IPS-15b (cell line): Measurements from ENCODE around the gene MST1.
"Not testable (repeated sequence)": the region's sequence is repeated elsewhere in the genome, so short reads cannot be mapped to it uniquely, and the experiment has no call there.

Experiments used
- H3K27me3 ChIP-seq: one replicate; pipeline ENCODE4 v1.6.1; 2013; ENCODE audit warnings: low read length; ENCODE audit not compliant: control insufficient read depth, insufficient read depth
- H3K36me3 ChIP-seq: one replicate; pipeline ENCODE4 v1.6.1; 2013; ENCODE audit warnings: low read length; ENCODE audit not compliant: control insufficient read depth, insufficient read depth
- H3K4me1 ChIP-seq: one replicate; pipeline ENCODE4 v1.6.1; 2013; ENCODE audit warnings: mild to moderate bottlenecking, low read length; ENCODE audit not compliant: control insufficient read depth, insufficient read depth
- H3K4me3 ChIP-seq: one replicate; pipeline ENCODE4 v1.5.1; 2013; ENCODE audit warnings: low read depth, low read length
- H3K9ac ChIP-seq: one replicate; pipeline ENCODE4 v1.6.1; 2013; ENCODE audit warnings: low read depth, mild to moderate bottlenecking, low read length
- H3K9me3 ChIP-seq: one replicate; pipeline ENCODE4 v1.6.1; 2013; ENCODE audit warnings: mild to moderate bottlenecking, low read length; ENCODE audit not compliant: control insufficient read depth, insufficient read depth

MST1 gene

GRCh38 chr3:49691481-49691880, 2.2 kb upstream of the MST1 start:
- not testable (repeated sequence) for H3K4me3 ChIP-seq, H3K36me3 ChIP-seq, H3K9ac ChIP-seq, H3K9me3 ChIP-seq, H3K4me1 ChIP-seq, H3K27me3 ChIP-seq

DNA sequence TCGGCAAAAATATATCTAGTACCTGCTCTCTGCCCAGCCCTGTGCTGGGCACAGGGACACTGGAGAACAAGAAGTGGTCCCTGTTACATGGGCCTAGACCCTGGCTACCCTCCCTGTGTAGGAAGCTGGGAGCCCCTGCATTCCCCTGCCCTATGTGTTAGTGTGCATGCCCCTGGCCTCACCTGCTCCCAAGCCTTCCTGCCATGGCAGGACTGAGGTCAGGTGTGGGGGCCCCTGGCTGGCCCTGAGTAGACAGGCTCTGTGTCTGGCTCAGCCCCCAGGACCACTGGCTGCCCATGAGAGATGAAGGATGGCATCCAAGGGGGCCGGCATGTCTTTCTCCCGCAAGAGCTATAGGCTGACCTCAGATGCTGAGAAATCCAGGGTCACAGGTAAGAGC, 1.6 kb upstream of the MST1 start:
- H3K9ac ChIP-seq, H3K4me1 ChIP-seq, H3K27me3 ChIP-seq, H3K36me3 ChIP-seq, H3K9me3 ChIP-seq, H3K4me3 ChIP-seq: not testable (repeated sequence)

DNA sequence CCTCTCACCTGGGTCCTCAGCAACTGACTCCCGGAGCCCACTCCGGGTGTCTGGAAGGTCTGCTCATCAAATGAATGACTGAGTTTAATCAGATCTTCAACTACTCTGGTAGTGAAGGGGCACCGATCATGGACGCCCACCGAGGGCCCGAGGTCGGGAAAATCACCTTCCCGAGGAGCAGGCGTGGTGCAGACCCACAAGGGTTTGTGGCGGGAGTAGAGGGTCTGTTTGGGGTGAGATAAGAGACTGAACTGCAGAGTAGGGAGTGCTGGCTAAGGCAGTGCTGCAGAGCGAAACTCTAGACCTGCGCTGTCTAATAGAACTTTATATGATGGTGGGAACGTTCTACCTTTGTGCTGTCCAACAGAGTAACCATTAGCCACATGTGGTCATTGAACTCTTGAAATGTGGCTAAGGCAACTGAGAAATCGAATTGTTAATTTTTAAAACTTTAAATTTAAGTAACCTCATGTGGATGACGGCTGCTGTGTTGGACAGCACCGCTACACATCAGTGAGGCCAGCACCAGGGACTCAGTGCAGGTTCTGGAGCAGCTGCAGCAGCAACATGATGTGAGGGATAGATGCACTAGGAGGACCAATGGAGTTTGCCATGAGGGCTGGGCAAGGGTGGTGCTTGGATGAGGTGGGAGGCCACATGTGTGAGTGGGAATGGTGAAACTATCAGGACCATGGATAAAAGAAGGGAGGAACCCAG, 792 bp upstream of the MST1 start:
- Histone ChIP-seq H3K9ac (peak overlapping the region; percentile 60), H3K4me3 (peak overlapping the region; percentile 82)
- H3K36me3 ChIP-seq, H3K4me1 ChIP-seq, H3K9me3 ChIP-seq, H3K27me3 ChIP-seq: not testable (repeated sequence)

DNA sequence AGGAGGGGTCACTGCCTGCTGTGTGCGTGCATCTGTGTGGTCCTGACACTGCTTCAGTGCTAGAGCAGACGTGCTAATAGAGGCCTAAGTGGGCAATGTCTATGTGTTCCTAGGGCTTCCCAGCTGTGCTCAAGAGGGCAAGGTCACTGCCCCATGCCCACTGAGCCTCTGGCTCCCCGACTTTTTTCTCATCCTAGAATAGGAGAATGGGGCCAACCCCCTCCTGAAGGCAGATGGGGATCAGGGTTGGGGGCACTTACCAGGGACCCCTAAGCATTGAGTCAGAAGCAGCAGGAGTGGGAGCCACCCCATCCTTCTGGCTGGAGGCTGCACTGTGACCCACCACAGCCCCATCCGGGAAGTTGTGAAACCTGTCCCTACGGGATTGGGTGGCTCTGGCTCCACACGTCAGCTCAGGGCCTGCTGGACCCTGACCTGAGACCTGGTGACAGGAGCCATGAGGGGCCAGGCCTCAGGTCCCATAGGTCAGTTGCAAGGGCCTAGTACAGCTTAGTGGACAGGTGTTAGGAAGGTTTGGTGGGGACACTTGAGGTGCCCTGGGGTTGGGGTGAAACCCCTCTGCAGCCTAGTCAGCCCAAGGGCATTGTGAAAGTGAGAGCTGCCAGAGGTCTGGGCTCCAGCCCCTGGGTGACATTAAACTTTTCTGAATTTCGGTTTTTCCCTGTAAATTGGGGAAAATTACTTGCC, 782 bp downstream of the MST1 start:
- Histone ChIP-seq H3K36me3 (peaks cover 11% of the 10 kb centered on the region), H3K9ac (peak overlapping the region; percentile 60), H3K4me3 (peak overlapping the region; percentile 82)
- not testable (repeated sequence) for H3K27me3 ChIP-seq, H3K4me1 ChIP-seq, H3K9me3 ChIP-seq

- H3K9ac ChIP-seq, H3K4me1 ChIP-seq: not testable (repeated sequence)
Measured at GRCh38 chr3:49687424-49687795, 1.9 kb downstream of the MST1 start.

GRCh38 chr3:49686769-49687423, 2.4 kb downstream of the MST1 start:
- Histone ChIP-seq H3K36me3 (peaks cover 27% of the 10 kb centered on the region), H3K4me3 (peak overlapping the region; percentile 52)
- not testable (repeated sequence) for H3K9me3 ChIP-seq, H3K4me1 ChIP-seq, H3K27me3 ChIP-seq, H3K9ac ChIP-seq

More at GRCh38 chr3:49687424-49687795, 1.9 kb downstream of the MST1 start:
- not testable (repeated sequence) for H3K27me3 ChIP-seq, H3K9me3 ChIP-seq
- Histone ChIP-seq H3K36me3 (peaks cover 22% of the 10 kb centered on the region), H3K4me3 (peak overlapping the region; percentile 52)

GRCh38 chr3:49686346-49686745, 2.9 kb downstream of the MST1 start:
- H3K4me1 ChIP-seq, H3K9me3 ChIP-seq, H3K27me3 ChIP-seq, H3K9ac ChIP-seq: not testable (repeated sequence)
- peaks cover 32% of the 10 kb centered on the region for H3K36me3 ChIP-seq
- peak overlapping the region; percentile 52 for H3K4me3 ChIP-seq

DNA sequence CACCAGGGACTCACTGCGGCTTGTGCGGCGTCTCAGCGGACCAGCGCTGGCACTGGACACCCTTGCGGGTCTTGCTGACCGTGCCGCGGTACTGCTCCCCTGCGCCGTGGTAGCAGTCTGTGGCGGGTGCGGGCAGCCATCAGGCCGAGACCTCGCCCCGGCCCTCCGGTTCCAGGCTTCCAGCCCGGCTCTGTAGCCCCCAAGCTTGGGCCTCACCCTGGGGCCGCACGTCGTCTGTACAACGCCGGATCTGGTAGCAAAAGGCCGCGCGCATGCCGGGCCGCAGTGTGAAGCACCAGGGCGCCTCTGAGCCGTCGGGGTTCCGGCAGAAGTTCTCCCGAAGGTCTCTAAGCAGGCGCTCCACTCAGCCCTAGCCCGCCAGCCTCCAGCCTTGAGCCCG, 3.4 kb downstream of the MST1 start:
- not testable (repeated sequence) for H3K4me1 ChIP-seq, H3K9me3 ChIP-seq, H3K27me3 ChIP-seq
- H3K9ac ChIP-seq = peak overlapping the region; percentile 24
- H3K36me3 ChIP-seq = peaks cover 36% of the 10 kb centered on the region
- H3K4me3 ChIP-seq = peak overlapping the region; percentile 52

GRCh38 chr3:49685103-49685502, 4.2 kb downstream of the MST1 start:
- peaks cover 44% of the 10 kb centered on the region for H3K36me3 ChIP-seq
- H3K9me3 ChIP-seq, H3K27me3 ChIP-seq, H3K4me1 ChIP-seq, H3K9ac ChIP-seq, H3K4me3 ChIP-seq: not testable (repeated sequence)

DNA sequence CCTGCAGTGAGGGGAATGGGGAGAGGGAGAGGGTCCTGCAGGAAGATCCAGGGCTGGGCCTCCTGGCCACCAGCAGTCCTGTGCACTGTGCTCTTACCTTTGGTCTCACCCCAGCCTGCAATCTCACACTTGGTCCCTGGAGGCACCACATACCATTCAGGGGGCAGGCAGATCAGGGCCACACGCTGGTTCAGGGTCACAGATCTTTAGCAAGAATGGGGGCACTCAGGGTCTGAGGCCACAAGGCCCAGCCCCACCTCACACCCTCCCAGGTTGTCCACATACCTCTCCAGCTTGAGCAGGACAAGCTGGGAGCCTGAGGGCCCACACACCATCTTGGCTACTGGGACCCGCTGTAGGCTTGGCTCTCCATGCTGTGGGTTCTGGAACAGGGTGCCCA, 4.8 kb downstream of the MST1 start:
- H3K36me3 ChIP-seq = peaks cover 50% of the 10 kb centered on the region
- not testable (repeated sequence) for H3K4me3 ChIP-seq, H3K4me1 ChIP-seq, H3K9me3 ChIP-seq, H3K9ac ChIP-seq, H3K27me3 ChIP-seq

GRCh38 chr3:49683162-49683561, 6.1 kb downstream of the MST1 start:
- H3K27me3 ChIP-seq = no peaks in the 10 kb centered on the region
- H3K9ac ChIP-seq = no peak overlapping the region
- H3K9me3 ChIP-seq = no peaks in the 10 kb centered on the region
- H3K4me1 ChIP-seq = no peaks in the 10 kb centered on the region
- H3K36me3 ChIP-seq = peaks cover 60% of the 10 kb centered on the region
- H3K4me3 ChIP-seq = no peak overlapping the region

DNA sequence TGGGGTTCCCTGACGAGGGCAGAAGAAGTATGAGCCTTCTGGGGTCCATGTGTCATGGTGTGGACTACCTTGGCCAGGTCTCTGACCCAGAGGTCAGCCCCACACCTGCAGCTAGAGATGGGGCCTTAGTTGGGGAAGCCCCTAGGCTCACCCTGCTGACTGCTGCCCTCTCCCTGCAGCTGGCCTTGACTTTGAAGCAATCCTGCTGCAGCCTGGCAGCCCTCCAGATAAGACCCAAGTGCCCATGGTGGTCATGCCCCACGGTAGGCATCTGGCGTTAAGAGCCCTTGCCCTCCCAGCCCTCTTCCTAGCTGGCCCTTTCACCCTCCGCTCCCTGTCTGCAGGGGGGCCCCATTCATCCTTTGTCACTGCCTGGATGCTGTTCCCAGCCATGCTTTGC, 7.7 kb downstream of the MST1 start:
- Histone ChIP-seq H3K9ac (no peak overlapping the region), H3K4me3 (no peak overlapping the region), H3K4me1 (no peaks in the 10 kb centered on the region), H3K9me3 (no peaks in the 10 kb centered on the region), H3K36me3 (peaks cover 76% of the 10 kb centered on the region), H3K27me3 (no peaks in the 10 kb centered on the region)
